Mesothelial cell of epicardium (in vitro differentiated cells): ENCODE measurements around the gene NENF. TPM values are rescaled to one million over a fixed set of nuclear protein-coding genes. Genes with fewer than 3 reads are reported as not detected.
"Not testable (repeated sequence)": the region's sequence is repeated elsewhere in the genome, so short reads cannot be mapped to it uniquely, and the experiment has no call there.

Experiments
- DNase-seq, 2 experiments: peaks; one replicate each; pipeline ENCODE4 v3.0.0; 2021; ENCODE audit warnings: low spot score in 2 of 2; ENCODE audit not compliant: unreplicated experiment in 2 of 2
- H3K27ac Mint-ChIP-seq: 2 replicates; pipeline ENCODE4 v1.8.0; 2021; ENCODE audit warnings: mixed read lengths
- H3K27me3 Mint-ChIP-seq: 2 replicates; pipeline ENCODE4 v1.8.0; 2021; ENCODE audit warnings: low read depth, mixed read lengths
- H3K36me3 Mint-ChIP-seq: 2 replicates; pipeline ENCODE4 v1.8.0; 2021; ENCODE audit warnings: mixed read lengths
- H3K4me1 Mint-ChIP-seq: 2 replicates; pipeline ENCODE4 v1.8.0; 2021; ENCODE audit warnings: mixed read lengths
- H3K4me3 Mint-ChIP-seq: 2 replicates; pipeline ENCODE4 v1.8.0; 2021; ENCODE audit warnings: mild to moderate bottlenecking, moderate library complexity, mixed read lengths
- H3K9me3 Mint-ChIP-seq: 2 replicates; pipeline ENCODE4 v1.8.0; 2021; ENCODE audit warnings: mixed read lengths
- CTCF ChIP-seq: fragments of 200-600 bp; sonication (generic); IDR thresholded peaks from one replicate; pipeline ENCODE4 v1.5.0; 2021; ENCODE audit warnings: antibody characterized with exemption; ENCODE audit not compliant: unreplicated experiment
- total RNA-seq: library from RNA; stranded (reverse); gene quantifications from 3 replicates; pipeline ENCODE4 v1.2.1, GENCODE V29; 2021

Gene NENF
- total RNA-seq, 1 donor from 2014 or later, result 39.3 TPM

GRCh38 chr1:212477014-212477679, 44.4 kb downstream of the NENF start:
- TF ChIP-seq CTCF, result peak; percentile 86
- Mint-ChIP-seq H3K36me3 (no peaks in the 10 kb centered on the region), H3K4me3 (no peak overlapping the region), H3K27me3 (no peaks in the 10 kb centered on the region), H3K9me3 (no peaks in the 10 kb centered on the region), H3K27ac (peak overlapping the region; percentile 68), H3K4me1 (peaks cover 3% of the 10 kb centered on the region)
- DNase-seq, result peak; percentile 61 to 83

GRCh38 chr1:212477680-212478466, 45.2 kb downstream of the NENF start:
- no peak for DNase-seq
- no peak for TF ChIP-seq CTCF
- no peaks in the 10 kb centered on the region for H3K36me3 Mint-ChIP-seq
- H3K27me3 Mint-ChIP-seq, result no peaks in the 10 kb centered on the region
- H3K9me3 Mint-ChIP-seq, result no peaks in the 10 kb centered on the region
- H3K4me1 Mint-ChIP-seq, result peaks cover 3% of the 10 kb centered on the region
- H3K4me3 Mint-ChIP-seq, result no peak overlapping the region
- peak overlapping the region; percentile 44 for H3K27ac Mint-ChIP-seq

GRCh38 chr1:212478467-212479025, 45.8 kb downstream of the NENF start:
- Mint-ChIP-seq H3K27ac (no peak overlapping the region), H3K4me3 (no peak overlapping the region), H3K36me3 (no peaks in the 10 kb centered on the region), H3K27me3 (no peaks in the 10 kb centered on the region), H3K9me3 (no peaks in the 10 kb centered on the region), H3K4me1 (peaks cover 3% of the 10 kb centered on the region)
- no peak for DNase-seq
- TF ChIP-seq CTCF, result no peak

- Mint-ChIP-seq H3K27me3 (no peaks in the 10 kb centered on the region), H3K27ac (no peak overlapping the region), H3K4me3 (no peak overlapping the region), H3K4me1 (peaks cover 3% of the 10 kb centered on the region), H3K36me3 (no peaks in the 10 kb centered on the region), H3K9me3 (no peaks in the 10 kb centered on the region)
- no peak for DNase-seq
- TF ChIP-seq CTCF, result no peak
Measured at GRCh38 chr1:212479188-212479587, 46.5 kb downstream of the NENF start.

- not testable (repeated sequence) for H3K27ac Mint-ChIP-seq, DNase-seq, H3K36me3 Mint-ChIP-seq, H3K9me3 Mint-ChIP-seq, H3K27me3 Mint-ChIP-seq, H3K4me3 Mint-ChIP-seq, H3K4me1 Mint-ChIP-seq
Measured at GRCh38 chr1:212480711-212481437, 48.2 kb downstream of the NENF start.

GRCh38 chr1:212481438-212481767, 48.7 kb downstream of the NENF start:
- no peak overlapping the region for H3K27ac Mint-ChIP-seq
- H3K36me3 Mint-ChIP-seq, result no peaks in the 10 kb centered on the region
- H3K27me3 Mint-ChIP-seq, result no peaks in the 10 kb centered on the region
- TF ChIP-seq CTCF, result no peak
- DNase-seq, result no peak
- no peak overlapping the region for H3K4me3 Mint-ChIP-seq
- no peaks in the 10 kb centered on the region for H3K9me3 Mint-ChIP-seq
- peaks cover 12% of the 10 kb centered on the region for H3K4me1 Mint-ChIP-seq
